SK-N-SH (cell line): Measurements from ENCODE around the gene GAGE1.

ENCODE experiments used
- EP300 ChIP-seq, 2 experiments: IDR thresholded peaks; 2 replicates each; pipeline versions ENCODE4 v1.4.0 to v1.6.1; 2012; ENCODE audit warnings: borderline replicate concordance in 1 of 2, low read depth in 1 of 2, low read length in 1 of 2
- JUND ChIP-seq: IDR thresholded peaks from 2 replicates; pipeline ENCODE4 v1.4.0; 2012
- MEF2A ChIP-seq: IDR thresholded peaks from 2 replicates; pipeline ENCODE4 v1.4.0; 2012; ENCODE audit warnings: low read depth, borderline replicate concordance
- MXI1 ChIP-seq: IDR thresholded peaks from 2 replicates; pipeline ENCODE4 v1.6.1; 2012; ENCODE audit warnings: mild to moderate bottlenecking, low read depth, low read length, improper control_type of control experiment
- POLR2AphosphoS5 ChIP-seq: IDR thresholded peaks from 2 replicates; pipeline ENCODE4 v1.6.1; 2012; ENCODE audit warnings: low read depth, low read length
- SIN3A ChIP-seq: IDR thresholded peaks from 2 replicates; pipeline ENCODE4 v1.6.1; 2012; ENCODE audit warnings: low read depth, mild to moderate bottlenecking, low read length, moderate library complexity, borderline replicate concordance
- TF ChIP-seq, protein P1 (sequence below): fragments of 200-600 bp; sonication (generic); IDR thresholded peaks from 2 replicates; pipeline ENCODE4 v1.6.1; 2017; ENCODE audit warnings: antibody characterized with exemption, mild to moderate bottlenecking, moderate library complexity
- TF ChIP-seq, protein P2 (sequence below): IDR thresholded peaks from 2 replicates; pipeline ENCODE4; 2012
- TF ChIP-seq, protein P3 (sequence below): fragments of 150-350 bp; IDR thresholded peaks from 2 replicates; pipeline ENCODE4 v1.6.1; 2017; ENCODE audit warnings: antibody characterized with exemption, low read length, low read depth, borderline replicate concordance

DNA sequence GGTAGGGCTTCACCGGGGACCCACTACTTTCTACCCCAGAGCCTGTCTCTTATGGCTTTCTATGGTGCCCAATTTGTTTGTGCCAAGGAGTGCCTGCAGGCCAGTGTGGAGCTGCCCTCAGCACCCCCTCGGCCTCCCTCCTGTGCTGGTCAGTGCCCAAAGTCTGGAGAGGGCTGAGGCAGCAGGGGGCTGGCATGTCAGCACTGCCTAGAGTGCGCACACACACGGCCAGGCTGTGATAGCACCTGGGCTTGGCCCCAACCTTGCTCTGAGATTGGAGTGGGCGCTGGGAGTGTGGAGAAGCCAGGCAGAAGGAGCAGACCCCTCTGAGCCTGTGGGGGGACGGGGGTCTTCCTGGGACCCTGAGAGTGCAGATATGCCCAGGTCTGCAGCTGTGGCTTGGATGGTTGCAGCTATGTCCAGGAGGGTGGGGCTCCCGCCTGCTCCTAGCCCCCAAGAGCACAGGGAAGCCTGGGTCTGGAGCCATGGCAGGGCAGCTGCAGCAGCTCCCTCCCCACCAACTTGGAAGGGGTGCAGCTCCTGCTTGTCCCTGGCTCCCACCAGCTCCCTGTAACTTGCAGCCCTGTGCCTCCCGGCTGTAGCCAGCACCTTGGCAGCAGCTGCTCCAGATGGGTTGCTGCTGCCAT lies 46.3 kb downstream of the GAGE1 start:
- TF ChIP-seq, protein P1, sequence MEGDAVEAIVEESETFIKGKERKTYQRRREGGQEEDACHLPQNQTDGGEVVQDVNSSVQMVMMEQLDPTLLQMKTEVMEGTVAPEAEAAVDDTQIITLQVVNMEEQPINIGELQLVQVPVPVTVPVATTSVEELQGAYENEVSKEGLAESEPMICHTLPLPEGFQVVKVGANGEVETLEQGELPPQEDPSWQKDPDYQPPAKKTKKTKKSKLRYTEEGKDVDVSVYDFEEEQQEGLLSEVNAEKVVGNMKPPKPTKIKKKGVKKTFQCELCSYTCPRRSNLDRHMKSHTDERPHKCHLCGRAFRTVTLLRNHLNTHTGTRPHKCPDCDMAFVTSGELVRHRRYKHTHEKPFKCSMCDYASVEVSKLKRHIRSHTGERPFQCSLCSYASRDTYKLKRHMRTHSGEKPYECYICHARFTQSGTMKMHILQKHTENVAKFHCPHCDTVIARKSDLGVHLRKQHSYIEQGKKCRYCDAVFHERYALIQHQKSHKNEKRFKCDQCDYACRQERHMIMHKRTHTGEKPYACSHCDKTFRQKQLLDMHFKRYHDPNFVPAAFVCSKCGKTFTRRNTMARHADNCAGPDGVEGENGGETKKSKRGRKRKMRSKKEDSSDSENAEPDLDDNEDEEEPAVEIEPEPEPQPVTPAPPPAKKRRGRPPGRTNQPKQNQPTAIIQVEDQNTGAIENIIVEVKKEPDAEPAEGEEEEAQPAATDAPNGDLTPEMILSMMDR = no peak
- no peak for TF ChIP-seq MEF2A
- TF ChIP-seq, protein P2, sequence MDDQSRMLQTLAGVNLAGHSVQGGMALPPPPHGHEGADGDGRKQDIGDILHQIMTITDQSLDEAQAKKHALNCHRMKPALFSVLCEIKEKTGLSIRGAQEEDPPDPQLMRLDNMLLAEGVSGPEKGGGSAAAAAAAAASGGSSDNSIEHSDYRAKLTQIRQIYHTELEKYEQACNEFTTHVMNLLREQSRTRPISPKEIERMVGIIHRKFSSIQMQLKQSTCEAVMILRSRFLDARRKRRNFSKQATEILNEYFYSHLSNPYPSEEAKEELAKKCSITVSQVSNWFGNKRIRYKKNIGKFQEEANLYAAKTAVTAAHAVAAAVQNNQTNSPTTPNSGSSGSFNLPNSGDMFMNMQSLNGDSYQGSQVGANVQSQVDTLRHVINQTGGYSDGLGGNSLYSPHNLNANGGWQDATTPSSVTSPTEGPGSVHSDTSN = no peak
- TF ChIP-seq EP300 (IDR thresholded peaks at IDR 0.05; ENCODE audit: borderline replicate concordance in 1 of 2, low read depth in 1 of 2, low read length in 1 of 2) = no peak
- TF ChIP-seq MXI1 = no peak
- no peak for TF ChIP-seq SIN3A
- no peak for TF ChIP-seq JUND
- TF ChIP-seq, protein P3, sequence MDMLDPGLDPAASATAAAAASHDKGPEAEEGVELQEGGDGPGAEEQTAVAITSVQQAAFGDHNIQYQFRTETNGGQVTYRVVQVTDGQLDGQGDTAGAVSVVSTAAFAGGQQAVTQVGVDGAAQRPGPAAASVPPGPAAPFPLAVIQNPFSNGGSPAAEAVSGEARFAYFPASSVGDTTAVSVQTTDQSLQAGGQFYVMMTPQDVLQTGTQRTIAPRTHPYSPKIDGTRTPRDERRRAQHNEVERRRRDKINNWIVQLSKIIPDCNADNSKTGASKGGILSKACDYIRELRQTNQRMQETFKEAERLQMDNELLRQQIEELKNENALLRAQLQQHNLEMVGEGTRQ = no peak
- no peak for TF ChIP-seq POLR2AphosphoS5
